ENCODE measurements around the gene SLC25A22.

SLC25A22 gene

GRCh38 chr11:742156-742546, 55.9 kb downstream of the SLC25A22 start:
- in situ Hi-C loops (cut with HindIII; ENCODE audit: low pct_ligation_motif_present, low pct_unique_long_range_greater_than_20kb, low sequenced_read_pairs) = no loop called here
- no peak for DNase-seq

Data from ACHN (cell line).